K562 (cell line): ENCODE results near the gene EEF1A2. TPM values are rescaled to one million over a fixed set of nuclear protein-coding genes. Genes with fewer than 3 reads are reported as not detected.
A peak's percentile ranks its signal among the peaks of the same experiment; 100 is the strongest.

Experiments
- ATF2 ChIP-seq: sonication (generic); formaldehyde crosslinking; IDR thresholded peaks from 2 replicates; pipeline ENCODE4 v1.8.1; 2022; ENCODE audit warnings: missing genetic modification reagents
- BRD9 ChIP-seq: fragments of 450-650 bp; IDR thresholded peaks from 2 replicates; pipeline ENCODE4 v1.6.1; 2018; ENCODE audit warnings: low read depth; ENCODE audit not compliant: partially characterized antibody
- DPF2 ChIP-seq: fragments of 450-650 bp; IDR thresholded peaks from 2 replicates; pipeline ENCODE4 v1.6.1; 2016
- FOXJ2 ChIP-seq: fragments of 200-800 bp; sonication (Bioruptor generic); IDR thresholded peaks from 2 replicates; pipeline ENCODE4 v1.6.1; 2016; ENCODE audit warnings: missing genetic modification characterization, missing compliant biosample characterization
- FOXJ3 ChIP-seq: sonication (generic); formaldehyde crosslinking; IDR thresholded peaks from 2 replicates; pipeline ENCODE4 v1.4.0; 2020; ENCODE audit warnings: mild to moderate bottlenecking, missing genetic modification reagents
- HDGF ChIP-seq: fragments of 450-650 bp; IDR thresholded peaks from 2 replicates; pipeline ENCODE4 v1.6.1; 2016
- ILF3 ChIP-seq: fragments of 450-650 bp; IDR thresholded peaks from 2 replicates; pipeline ENCODE4 v1.6.1; 2018; ENCODE audit warnings: antibody characterized with exemption, mild to moderate bottlenecking, moderate library complexity, borderline replicate concordance
- KHSRP ChIP-seq: fragments of 450-650 bp; IDR thresholded peaks from 2 replicates; pipeline ENCODE4 v1.6.1; 2017
- PHF8 ChIP-seq: fragments of 200-600 bp; sonication (generic); IDR thresholded peaks from 2 replicates; pipeline ENCODE4 v1.6.1; 2012; ENCODE audit warnings: mixed run types, mild to moderate bottlenecking, inconsistent platforms, low read length, moderate library complexity, borderline replicate concordance
- RBM15 ChIP-seq: fragments of 200-400 bp; formaldehyde crosslinking; IDR thresholded peaks from 2 replicates; pipeline ENCODE4 v1.6.1; 2018; ENCODE audit warnings: mild to moderate bottlenecking, low read length, moderate library complexity; ENCODE audit not compliant: insufficient read depth
- TSHZ1 ChIP-seq: fragments of 250-450 bp; sonication (Bioruptor Pico); IDR thresholded peaks from 2 replicates; pipeline ENCODE4 v1.4.0; 2020; ENCODE audit warnings: mild to moderate bottlenecking, moderate library complexity
- U2AF1 ChIP-seq: fragments of 200-400 bp; formaldehyde crosslinking; optimal IDR thresholded peaks from 2 replicates; pipeline ENCODE3; 2017; ENCODE audit warnings: mild to moderate bottlenecking, low read depth, low read length, moderate library complexity
- ZNF232 ChIP-seq: sonication (generic); formaldehyde crosslinking; IDR thresholded peaks from 2 replicates; pipeline ENCODE4 v1.8.0; 2022; ENCODE audit warnings: mild to moderate bottlenecking, missing genetic modification reagents
- ZNF398 ChIP-seq: fragments of 250-450 bp; sonication (Bioruptor Pico); IDR thresholded peaks from 2 replicates; pipeline ENCODE4 v1.8.0; 2021; ENCODE audit warnings: moderate library complexity, mild to moderate bottlenecking, inconsistent platforms
- polyA plus RNA-seq, 8 experiments: library from polyadenylated mRNA; depleted of rRNA in 4 of 8; stranded (reverse) in 5 of 8; unstranded in 3 of 8; fragments of >200 nt; fragmentation: Nextera tagmentation in 2 of 8; fragmentation: Illumina TruSeq in 1 of 8; extraction: Ambion mirVana in 2 of 8; extraction: Trizol in 1 of 8; gene quantifications; 2 replicates each; pipeline versions ENCODE4 v1.2.1 to v1.2.3, GENCODE V29; 2011 to 2014; ENCODE audit warnings: inconsistent platforms in 1 of 8, missing spikeins in 1 of 8
- total RNA-seq, 7 experiments: library from RNA; depleted of rRNA in 6 of 7; stranded (reverse); fragments of >200 nt in 6 of 7; fragmentation: Illumina TruSeq in 2 of 7; extraction: Trizol in 2 of 7; gene quantifications; 2 replicates each; pipeline versions ENCODE4 v1.2.1 to v1.2.3, GENCODE V29; 2011 to 2021; ENCODE audit warnings: low replicate concordance in 1 of 7
- TF ChIP-seq, protein P1 (sequence below): IDR thresholded peaks from 2 replicates; pipeline ENCODE4 v1.6.1; 2011; ENCODE audit warnings: borderline replicate concordance, low read depth, mild to moderate bottlenecking, moderate library complexity, low read length; ENCODE audit not compliant: insufficient read depth, poor library complexity, severe bottlenecking
- TF ChIP-seq, protein P2 (sequence below): fragments of 250-450 bp; sonication (Bioruptor Pico); IDR thresholded peaks from 2 replicates; pipeline ENCODE4 v1.8.0; 2022; ENCODE audit warnings: moderate library complexity, mild to moderate bottlenecking, inconsistent platforms

The EEF1A2 gene
- total and polyA plus RNA-seq, 9 of the 15 experiments (the other 6 are each of a cell fraction or from before 2014, with no cell fraction given) = 0.04 to 29.6 (median 11.5) TPM

GRCh38 chr20:63520934-63521601 lies 22.2 kb upstream of the EEF1A2 start (continued):
- TF ChIP-seq BRD9 (no peak), FOXJ3 (CRISPR knock-in tag) (no peak), HDGF (no peak), TSHZ1 (CRISPR knock-in tag) (no peak), FOXJ2 (tag) (no peak), ZNF398 (CRISPR knock-in tag) (no peak), RBM15 (no peak), ILF3 (no peak; the same call in 1 of the 2 replicates), DPF2 (no peak), ZNF232 (CRISPR knock-in tag) (no peak), PHF8 (no peak), U2AF1 (peak; percentile 87), ATF2 (CRISPR knock-in tag) (no peak), KHSRP (no peak)
- TF ChIP-seq, protein P1, sequence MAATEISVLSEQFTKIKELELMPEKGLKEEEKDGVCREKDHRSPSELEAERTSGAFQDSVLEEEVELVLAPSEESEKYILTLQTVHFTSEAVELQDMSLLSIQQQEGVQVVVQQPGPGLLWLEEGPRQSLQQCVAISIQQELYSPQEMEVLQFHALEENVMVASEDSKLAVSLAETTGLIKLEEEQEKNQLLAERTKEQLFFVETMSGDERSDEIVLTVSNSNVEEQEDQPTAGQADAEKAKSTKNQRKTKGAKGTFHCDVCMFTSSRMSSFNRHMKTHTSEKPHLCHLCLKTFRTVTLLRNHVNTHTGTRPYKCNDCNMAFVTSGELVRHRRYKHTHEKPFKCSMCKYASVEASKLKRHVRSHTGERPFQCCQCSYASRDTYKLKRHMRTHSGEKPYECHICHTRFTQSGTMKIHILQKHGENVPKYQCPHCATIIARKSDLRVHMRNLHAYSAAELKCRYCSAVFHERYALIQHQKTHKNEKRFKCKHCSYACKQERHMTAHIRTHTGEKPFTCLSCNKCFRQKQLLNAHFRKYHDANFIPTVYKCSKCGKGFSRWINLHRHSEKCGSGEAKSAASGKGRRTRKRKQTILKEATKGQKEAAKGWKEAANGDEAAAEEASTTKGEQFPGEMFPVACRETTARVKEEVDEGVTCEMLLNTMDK = peak; percentile 74
- TF ChIP-seq, protein P2, sequence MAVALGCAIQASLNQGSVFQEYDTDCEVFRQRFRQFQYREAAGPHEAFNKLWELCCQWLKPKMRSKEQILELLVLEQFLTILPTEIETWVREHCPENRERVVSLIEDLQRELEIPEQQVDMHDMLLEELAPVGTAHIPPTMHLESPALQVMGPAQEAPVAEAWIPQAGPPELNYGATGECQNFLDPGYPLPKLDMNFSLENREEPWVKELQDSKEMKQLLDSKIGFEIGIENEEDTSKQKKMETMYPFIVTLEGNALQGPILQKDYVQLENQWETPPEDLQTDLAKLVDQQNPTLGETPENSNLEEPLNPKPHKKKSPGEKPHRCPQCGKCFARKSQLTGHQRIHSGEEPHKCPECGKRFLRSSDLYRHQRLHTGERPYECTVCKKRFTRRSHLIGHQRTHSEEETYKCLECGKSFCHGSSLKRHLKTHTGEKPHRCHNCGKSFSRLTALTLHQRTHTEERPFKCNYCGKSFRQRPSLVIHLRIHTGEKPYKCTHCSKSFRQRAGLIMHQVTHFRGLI = no peak
